AG09319 (cell line): ENCODE measurements around the gene GRIK3.

ENCODE experiments used
- DNase-seq: peaks from one replicate; pipeline ENCODE4 v3.0.0-alpha.2; 2010; ENCODE audit warnings: low read depth; ENCODE audit errors: extremely low read depth
- CTCF ChIP-seq: IDR thresholded peaks from 2 replicates; pipeline ENCODE4 v1.5.1; 2011; ENCODE audit warnings: low read depth, mild to moderate bottlenecking, inconsistent platforms, low read length, moderate library complexity

The GRIK3 gene

GRCh38 chr1:36847761-36848160 is 186.6 kb downstream of the GRIK3 start:
- TF ChIP-seq CTCF = no peak
- no peak for DNase-seq

GRCh38 chr1:36847186-36847585 is 187.1 kb downstream of the GRIK3 start:
- TF ChIP-seq CTCF = no peak
- DNase-seq = no peak

- no peak for TF ChIP-seq CTCF
- no peak for DNase-seq
These were observed 188.0 kb downstream of the GRIK3 start for GRCh38 chr1:36846357-36846756.

- no peak for TF ChIP-seq CTCF
- DNase-seq = no peak
These were observed 188.5 kb downstream of the GRIK3 start for GRCh38 chr1:36845802-36846201.

GRCh38 chr1:36844917-36845316 is 189.4 kb downstream of the GRIK3 start:
- no peak for TF ChIP-seq CTCF
- no peak for DNase-seq

GRCh38 chr1:36843906-36844610 is 190.3 kb downstream of the GRIK3 start:
- no peak for DNase-seq
- TF ChIP-seq CTCF = no peak

- no peak for DNase-seq
- TF ChIP-seq CTCF = no peak
These were observed 191.3 kb downstream of the GRIK3 start for GRCh38 chr1:36843027-36843426.
